ENCODE measurements around the gene MEIOB.

DNA sequence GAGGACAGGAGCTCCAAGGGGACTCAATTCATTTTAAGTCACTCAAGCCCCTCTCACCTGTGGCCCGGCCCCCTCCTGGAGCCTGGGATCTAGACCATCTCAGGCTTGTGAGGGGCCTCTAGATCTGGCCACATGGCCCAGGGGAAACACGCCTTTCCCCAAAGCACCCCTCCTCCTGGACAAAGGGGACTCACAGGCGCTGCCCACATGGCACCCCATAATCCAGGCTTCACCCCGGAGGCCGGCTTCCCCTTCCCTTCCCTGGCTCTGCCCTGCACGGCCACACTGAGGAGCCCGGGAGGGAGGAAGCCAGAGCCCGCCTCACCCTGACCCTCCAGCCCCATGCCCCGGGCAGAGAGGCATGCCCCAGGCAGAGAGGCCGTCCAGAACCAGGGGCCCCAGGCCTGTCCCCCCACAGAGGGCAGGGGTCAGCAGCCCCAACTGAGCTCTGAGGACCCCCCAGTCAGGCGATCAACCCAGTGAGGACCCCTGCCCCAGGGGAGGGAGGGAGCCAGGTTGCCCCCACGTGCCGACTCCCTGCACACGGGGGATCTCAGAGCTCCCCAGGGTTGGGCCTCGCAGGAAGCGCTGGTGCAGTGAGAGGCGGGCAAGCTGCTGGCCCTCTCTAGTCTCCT, 35.4 kb upstream of the MEIOB start:
- TF ChIP-seq TARDBP (IDR thresholded peaks at IDR 0.05), result no peak
- TF ChIP-seq FOXM1 (IDR thresholded peaks at IDR 0.05; ENCODE audit: borderline replicate concordance), result no peak
- TF ChIP-seq CTBP1 (IDR thresholded peaks at IDR 0.05; ENCODE audit: borderline replicate concordance), result no peak
- no peak for TF ChIP-seq LEF1 (IDR thresholded peaks at IDR 0.05; ENCODE audit: borderline replicate concordance)
- TF ChIP-seq SUZ12 (IDR thresholded peaks at IDR 0.05), result no peak
- no peak for TF ChIP-seq BHLHE40 (IDR thresholded peaks at IDR 0.05; ENCODE audit: borderline replicate concordance)
- no peak for TF ChIP-seq SP1 (IDR thresholded peaks at IDR 0.05)
- no peak for TF ChIP-seq FOXK2 (IDR thresholded peaks at IDR 0.05)
- no peak for TF ChIP-seq ZNF384 (IDR thresholded peaks at IDR 0.05)
- TF ChIP-seq HDGF (IDR thresholded peaks at IDR 0.05; ENCODE audit: borderline replicate concordance), result no peak
- TF ChIP-seq NFRKB (IDR thresholded peaks at IDR 0.05), result no peak
